SK-N-SH (cell line): ENCODE data around the gene LARGE2. TPM values are rescaled to one million over a fixed set of nuclear protein-coding genes. Genes with fewer than 3 reads are reported as not detected.
A peak's percentile ranks its signal among the peaks of the same experiment; 100 is the strongest.

Experiments used
- CTCF ChIA-PET: fragments of 300-600, 350-600 bp; formaldehyde crosslinking; extraction: SDS; loops from one replicate; lab custom pipeline; 2021; lab: Yijun Ruan, JAX
- POLR2A ChIA-PET: fragments of 350-600 bp; sonication (Branson Sonifier 250); formaldehyde crosslinking; extraction: SDS; loops from one replicate; lab custom pipeline; 2020; ENCODE audit warnings: antibody characterized with exemption, inconsistent platforms; lab: Yijun Ruan, JAX
- DNase-seq: peaks from one replicate; pipeline ENCODE4 v3.0.0; 2012
- H2AFZ ChIP-seq: fragments of 200-600 bp; sonication (generic); 2 replicates; pipeline ENCODE4 v1.8.1; 2016; ENCODE audit warnings: antibody characterized with exemption, mild to moderate bottlenecking, low read depth
- H3F3A ChIP-seq: fragments of 200-600 bp; sonication (generic); replicated peaks from 2 replicates; pipeline ENCODE3; 2016; ENCODE audit warnings: antibody characterized with exemption, mild to moderate bottlenecking; ENCODE audit not compliant: insufficient read depth
- H3K27ac ChIP-seq, 2 experiments: fragments of 200-500 bp in 1 of 2; fragments of 200-600 bp in 1 of 2; sonication (Bioruptor generic) in 1 of 2; sonication (generic), shearing (Covaris generic) in 1 of 2; 2 replicates each; pipeline versions ENCODE4 v1.5.1 to v1.6.1; 2014 to 2016; ENCODE audit warnings: low read depth in 2 of 2, inconsistent platforms in 1 of 2, low read length in 1 of 2, mild to moderate bottlenecking in 1 of 2, mixed read lengths in 1 of 2
- H3K27me3 ChIP-seq: fragments of 200-600 bp; sonication (generic), shearing (Covaris generic); 2 replicates; pipeline ENCODE4 v1.6.1; 2016; ENCODE audit warnings: mixed run types; ENCODE audit not compliant: insufficient read depth
- H3K36me3 ChIP-seq, 2 experiments: fragments of 200-500 bp in 1 of 2; fragments of 200-600 bp in 1 of 2; sonication (Bioruptor generic) in 1 of 2; sonication (generic) in 1 of 2; replicated peaks in 1 of 2; 2 replicates each; pipeline versions ENCODE3 to v1.5.1; 2014 to 2016; ENCODE audit warnings: low read length in 1 of 2, mild to moderate bottlenecking in 1 of 2; ENCODE audit not compliant: insufficient read depth in 2 of 2, control insufficient read depth in 1 of 2
- H3K4me1 ChIP-seq, 2 experiments: fragments of 200-500 bp in 1 of 2; fragments of 200-600 bp in 1 of 2; sonication (Bioruptor generic) in 1 of 2; sonication (generic), shearing (Covaris generic) in 1 of 2; 2 replicates each; pipeline versions ENCODE4 v1.5.1 to v1.6.1; 2014 to 2016; ENCODE audit warnings: low read depth in 1 of 2, low read length in 1 of 2, mixed run types in 1 of 2; ENCODE audit not compliant: insufficient read depth in 2 of 2, control insufficient read depth in 1 of 2
- H3K4me2 ChIP-seq: fragments of 200-600 bp; sonication (generic), shearing (Covaris generic); 2 replicates; pipeline ENCODE4 v1.6.1; 2017; ENCODE audit warnings: mixed run types
- H3K4me3 ChIP-seq, 2 experiments: fragments of 200-500 bp in 1 of 2; fragments of 200-600 bp in 1 of 2; sonication (Bioruptor generic) in 1 of 2; sonication (generic), shearing (Covaris generic) in 1 of 2; 2 replicates each; pipeline versions ENCODE4 v1.5.1 to v1.8.1; 2014 to 2016; ENCODE audit warnings: low read depth in 2 of 2, inconsistent platforms in 1 of 2, low read length in 1 of 2, mild to moderate bottlenecking in 1 of 2, mixed read lengths in 1 of 2, moderate library complexity in 1 of 2
- H3K79me2 ChIP-seq: fragments of 200-600 bp; sonication (generic); 2 replicates; pipeline ENCODE4 v1.8.1; 2017; ENCODE audit warnings: mild to moderate bottlenecking; ENCODE audit not compliant: insufficient read depth
- H3K9ac ChIP-seq: fragments of 200-600 bp; sonication (generic); 2 replicates; pipeline ENCODE4 v1.6.1; 2017; ENCODE audit warnings: mixed run types
- H3K9me2 ChIP-seq: fragments of 200-600 bp; sonication (generic); 2 replicates; pipeline ENCODE4 v1.6.1; 2017; ENCODE audit warnings: mixed run types
- H3K9me3 ChIP-seq: fragments of 200-600 bp; sonication (generic); 2 replicates; pipeline ENCODE4 v1.6.1; 2017; ENCODE audit warnings: mixed run types, mild to moderate bottlenecking, moderate library complexity
- H4K20me1 ChIP-seq: fragments of 200-600 bp; sonication (generic); 2 replicates; pipeline ENCODE4 v1.6.1; 2017; ENCODE audit warnings: mild to moderate bottlenecking, mixed run types; ENCODE audit not compliant: insufficient read depth
- CHD2 ChIP-seq: fragments of 150-350 bp; IDR thresholded peaks from 2 replicates; pipeline ENCODE4 v1.6.1; 2018; ENCODE audit warnings: low read length; ENCODE audit not compliant: partially characterized antibody
- ELF1 ChIP-seq: IDR thresholded peaks from 2 replicates; pipeline ENCODE4 v1.4.0; 2012
- FOXM1 ChIP-seq: IDR thresholded peaks from 2 replicates; pipeline ENCODE4 v1.4.0; 2012; ENCODE audit warnings: low read depth, mild to moderate bottlenecking
- GABPA ChIP-seq: IDR thresholded peaks from 2 replicates; pipeline ENCODE4 v1.4.0; 2012; ENCODE audit warnings: low read depth, mild to moderate bottlenecking
- JUND ChIP-seq: IDR thresholded peaks from 2 replicates; pipeline ENCODE4 v1.4.0; 2012
- RCOR1 ChIP-seq: fragments of 150-350 bp; IDR thresholded peaks from 2 replicates; pipeline ENCODE4 v1.6.1; 2017; ENCODE audit warnings: antibody characterized with exemption, low read length
- RXRA ChIP-seq: IDR thresholded peaks from 2 replicates; pipeline ENCODE4 v1.4.0; 2012; ENCODE audit warnings: low read depth, mild to moderate bottlenecking, borderline replicate concordance
- SIN3A ChIP-seq: IDR thresholded peaks from 2 replicates; pipeline ENCODE4 v1.6.1; 2012; ENCODE audit warnings: low read depth, mild to moderate bottlenecking, low read length, moderate library complexity, borderline replicate concordance
- TAF1 ChIP-seq: IDR thresholded peaks from 2 replicates; pipeline ENCODE4 v1.6.1; 2012; ENCODE audit warnings: low read depth, mild to moderate bottlenecking, low read length, moderate library complexity, borderline replicate concordance
- TEAD4 ChIP-seq: IDR thresholded peaks from 2 replicates; pipeline ENCODE4 v1.4.0; 2012; ENCODE audit warnings: mild to moderate bottlenecking, borderline replicate concordance; ENCODE audit not compliant: insufficient read depth
- WGBS: methylation state at CpG from one replicate; pipeline ENCODE4 v1.1.6; 2017; ENCODE audit warnings: low lambda C conversion rate; 5-methylcytosine and 5-hydroxymethylcytosine counted together
- polyA plus RNA-seq, 3 experiments: library from polyadenylated mRNA; depleted of rRNA; stranded (reverse); fragments of >200 nt; gene quantifications; 2 replicates each; pipeline ENCODE4 v1.2.3, GENCODE V29; 2012
- TF ChIP-seq, protein P1 (sequence below): IDR thresholded peaks from 2 replicates; pipeline ENCODE4 v1.4.0; 2012; ENCODE audit warnings: low read depth
- TF ChIP-seq, protein P2 (sequence below): fragments of 200-600 bp; sonication (generic); IDR thresholded peaks from 2 replicates; pipeline ENCODE4 v1.6.1; 2017; ENCODE audit warnings: antibody characterized with exemption, mild to moderate bottlenecking, moderate library complexity
- TF ChIP-seq, protein P3 (sequence below): fragments of 150-350 bp; IDR thresholded peaks from 2 replicates; pipeline ENCODE4 v1.6.1; 2017; ENCODE audit warnings: antibody characterized with exemption, low read length, low read depth, borderline replicate concordance
- TF ChIP-seq, protein P4 (sequence below): IDR thresholded peaks from 2 replicates; pipeline ENCODE4 v1.4.0; 2012; ENCODE audit warnings: low read depth, borderline replicate concordance

Gene LARGE2
- polyA plus RNA-seq, 1 of the 3 experiments (the other 2 are of a cell fraction): 2.4 TPM

DNA sequence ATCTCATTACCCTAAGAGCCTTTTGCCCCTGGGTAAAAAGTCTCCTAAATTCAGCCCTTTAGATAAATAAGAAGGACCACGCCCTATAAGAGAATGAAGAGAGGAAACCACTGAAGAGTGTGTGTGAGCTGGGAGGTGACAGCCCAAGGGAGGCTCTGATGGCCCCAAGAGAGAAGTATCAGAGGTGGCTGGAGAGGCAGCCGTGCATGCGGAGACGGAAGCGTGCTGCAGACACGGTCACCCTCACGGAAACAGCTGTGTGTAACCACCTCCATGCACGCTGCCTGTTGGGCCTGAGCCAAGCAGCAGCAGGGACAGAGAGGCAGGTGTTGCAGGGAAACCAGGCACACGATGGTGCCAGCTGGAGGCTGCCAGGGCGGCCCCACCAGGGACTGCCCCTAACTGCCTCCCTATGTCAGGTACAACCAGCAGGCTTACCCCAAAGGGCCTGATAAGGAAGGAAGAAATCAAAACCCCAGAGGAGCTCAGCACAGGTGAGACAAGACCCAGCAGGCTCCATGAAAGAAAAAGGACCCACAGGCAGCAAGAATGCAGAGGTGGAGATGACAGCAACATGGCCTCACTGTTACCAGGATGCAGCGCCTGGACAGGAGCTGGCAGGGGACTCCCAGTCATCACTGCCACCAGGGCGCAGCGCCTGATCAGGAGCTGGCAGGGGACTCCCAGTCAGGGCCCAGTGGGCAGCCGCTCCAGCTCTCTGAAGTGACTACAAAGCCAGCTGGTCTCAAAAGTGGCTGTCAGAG, 7.8 kb downstream of the LARGE2 start (continued):
- TF ChIP-seq, protein P1, sequence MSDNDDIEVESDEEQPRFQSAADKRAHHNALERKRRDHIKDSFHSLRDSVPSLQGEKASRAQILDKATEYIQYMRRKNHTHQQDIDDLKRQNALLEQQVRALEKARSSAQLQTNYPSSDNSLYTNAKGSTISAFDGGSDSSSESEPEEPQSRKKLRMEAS: no peak
- TF ChIP-seq SIN3A: no peak
- TF ChIP-seq TAF1: no peak
- TF ChIP-seq JUND: no peak
- no peak for TF ChIP-seq RXRA

GRCh38 chr11:45930951-45931570, 8.6 kb downstream of the LARGE2 start:
- Histone ChIP-seq H3K9me2 (no peaks in the 10 kb centered on the region), H3K79me2 (no peaks in the 10 kb centered on the region), H3K4me2 (no peak overlapping the region), H3K9me3 (no peaks in the 10 kb centered on the region), H3K36me3 (peaks cover 11 to 31% of the 10 kb centered on the region in 2 experiments), H2AFZ (no peak overlapping the region), H3K27me3 (no peaks in the 10 kb centered on the region), H4K20me1 (no peaks in the 10 kb centered on the region), H3F3A (no peaks in the 10 kb centered on the region), H3K4me1 (peaks cover 0 to 5% of the 10 kb centered on the region in 2 experiments; a peak in 1 of 4 replicates), H3K9ac (no peak overlapping the region), H3K27ac (peak overlapping the region in 1 of 2 experiments; percentile 16; a peak in 1 of 4 replicates), H3K4me3 (no peak overlapping the region)
- ChIA-PET CTCF (interaction anchor here (0.8 to 1.0 kb wide), 3 partner anchors 14 to 75 kb away, joined by 3 to 5 read pairs (median 3); no protein-coding TSS in a partner anchor), POLR2A (no interaction called here)
- WGBS: 88% methylated on average over 8 of the region's 8 CpGs
- DNase-seq: no peak
- TF ChIP-seq CHD2 (no peak), TEAD4 (no peak), GABPA (no peak), RCOR1 (no peak), FOXM1 (no peak), ELF1 (no peak), RXRA (no peak)
- TF ChIP-seq, protein P2, sequence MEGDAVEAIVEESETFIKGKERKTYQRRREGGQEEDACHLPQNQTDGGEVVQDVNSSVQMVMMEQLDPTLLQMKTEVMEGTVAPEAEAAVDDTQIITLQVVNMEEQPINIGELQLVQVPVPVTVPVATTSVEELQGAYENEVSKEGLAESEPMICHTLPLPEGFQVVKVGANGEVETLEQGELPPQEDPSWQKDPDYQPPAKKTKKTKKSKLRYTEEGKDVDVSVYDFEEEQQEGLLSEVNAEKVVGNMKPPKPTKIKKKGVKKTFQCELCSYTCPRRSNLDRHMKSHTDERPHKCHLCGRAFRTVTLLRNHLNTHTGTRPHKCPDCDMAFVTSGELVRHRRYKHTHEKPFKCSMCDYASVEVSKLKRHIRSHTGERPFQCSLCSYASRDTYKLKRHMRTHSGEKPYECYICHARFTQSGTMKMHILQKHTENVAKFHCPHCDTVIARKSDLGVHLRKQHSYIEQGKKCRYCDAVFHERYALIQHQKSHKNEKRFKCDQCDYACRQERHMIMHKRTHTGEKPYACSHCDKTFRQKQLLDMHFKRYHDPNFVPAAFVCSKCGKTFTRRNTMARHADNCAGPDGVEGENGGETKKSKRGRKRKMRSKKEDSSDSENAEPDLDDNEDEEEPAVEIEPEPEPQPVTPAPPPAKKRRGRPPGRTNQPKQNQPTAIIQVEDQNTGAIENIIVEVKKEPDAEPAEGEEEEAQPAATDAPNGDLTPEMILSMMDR: no peak
- TF ChIP-seq, protein P3, sequence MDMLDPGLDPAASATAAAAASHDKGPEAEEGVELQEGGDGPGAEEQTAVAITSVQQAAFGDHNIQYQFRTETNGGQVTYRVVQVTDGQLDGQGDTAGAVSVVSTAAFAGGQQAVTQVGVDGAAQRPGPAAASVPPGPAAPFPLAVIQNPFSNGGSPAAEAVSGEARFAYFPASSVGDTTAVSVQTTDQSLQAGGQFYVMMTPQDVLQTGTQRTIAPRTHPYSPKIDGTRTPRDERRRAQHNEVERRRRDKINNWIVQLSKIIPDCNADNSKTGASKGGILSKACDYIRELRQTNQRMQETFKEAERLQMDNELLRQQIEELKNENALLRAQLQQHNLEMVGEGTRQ: no peak
- TF ChIP-seq, protein P4, sequence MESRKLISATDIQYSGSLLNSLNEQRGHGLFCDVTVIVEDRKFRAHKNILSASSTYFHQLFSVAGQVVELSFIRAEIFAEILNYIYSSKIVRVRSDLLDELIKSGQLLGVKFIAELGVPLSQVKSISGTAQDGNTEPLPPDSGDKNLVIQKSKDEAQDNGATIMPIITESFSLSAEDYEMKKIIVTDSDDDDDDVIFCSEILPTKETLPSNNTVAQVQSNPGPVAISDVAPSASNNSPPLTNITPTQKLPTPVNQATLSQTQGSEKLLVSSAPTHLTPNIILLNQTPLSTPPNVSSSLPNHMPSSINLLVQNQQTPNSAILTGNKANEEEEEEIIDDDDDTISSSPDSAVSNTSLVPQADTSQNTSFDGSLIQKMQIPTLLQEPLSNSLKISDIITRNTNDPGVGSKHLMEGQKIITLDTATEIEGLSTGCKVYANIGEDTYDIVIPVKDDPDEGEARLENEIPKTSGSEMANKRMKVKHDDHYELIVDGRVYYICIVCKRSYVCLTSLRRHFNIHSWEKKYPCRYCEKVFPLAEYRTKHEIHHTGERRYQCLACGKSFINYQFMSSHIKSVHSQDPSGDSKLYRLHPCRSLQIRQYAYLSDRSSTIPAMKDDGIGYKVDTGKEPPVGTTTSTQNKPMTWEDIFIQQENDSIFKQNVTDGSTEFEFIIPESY: no peak
